Cardiac septum (tissue), 1 donor: Measurements from ENCODE around the gene PATL1. TPM values are rescaled to one million over a fixed set of nuclear protein-coding genes. Genes with fewer than 3 reads are reported as not detected.
"Not testable (repeated sequence)": the region's sequence is repeated elsewhere in the genome, so short reads cannot be mapped to it uniquely, and the experiment has no call there.

ENCODE experiments used
- DNase-seq: peaks from one replicate; pipeline ENCODE4 v3.0.0-alpha.2; 2020; ENCODE audit warnings: low spot score
- intact Hi-C: fragments of 100-400 bp; cut with DNase I; formaldehyde crosslinking; loops from one replicate; pipeline ENCODE4 v1.14.0; 2022
- long read RNA-seq: library from polyadenylated mRNA; unstranded; transcript quantifications from one replicate; pipeline ENCODE4 v2.0.0, GENCODE V29; 2021
- total RNA-seq: library from RNA; stranded (reverse); fragmentation: NEBNext Ultra II Directional; extraction: Animal tissue kit (Norgen Biotek cat#: 25700); gene quantifications from one replicate; pipeline ENCODE4 v1.2.1, GENCODE V29; 2021
- donor health status: DM: no; HTN: no; CAD: no.

The PATL1 gene
- total RNA-seq, result 23.4 TPM
- long read RNA-seq, full-length matches to known transcripts, result 6 of 14 reads
- long read RNA-seq, partial matches to known transcripts, result 6 of 14 reads
- long read RNA-seq, other reads (novel, unspliced or antisense), result 2 of 14 reads

GRCh38 chr11:59668950-59669610 lies at the start of gene PATL1:
Gene PATL1, minus strand, starts transcription at chr11:59669037. Its CDS starts 142 bp downstream, at chr11:59668895.
- peak; percentile 100 for DNase-seq
- intact Hi-C loops, result loop anchor here (1.0 to 10.0 kb wide), 4 partner anchors 52 to 136 kb away; partner anchors contain the start of gene OSBP

- DNase-seq, result no peak
- intact Hi-C loops, result no loop called here
Measured at GRCh38 chr11:59716051-59716450, 47.2 kb upstream of the PATL1 start.

- intact Hi-C loops, result no loop called here
- DNase-seq, result no peak
Measured at GRCh38 chr11:59713745-59714144, 44.9 kb upstream of the PATL1 start, which contains the start of gene OR10V1. Gene OR10V1, minus strand, starts transcription at chr11:59713845. Its CDS starts 0 bp downstream, at chr11:59713845.

GRCh38 chr11:59710136-59710847 lies 41.5 kb upstream of the PATL1 start:
- no peak for DNase-seq
- intact Hi-C loops, result no loop called here

- intact Hi-C loops, result no loop called here
- no peak for DNase-seq
Measured at GRCh38 chr11:59708537-59708936, 39.7 kb upstream of the PATL1 start.

GRCh38 chr11:59707371-59707770 lies 38.5 kb upstream of the PATL1 start:
- DNase-seq, result no peak
- intact Hi-C loops, result no loop called here

- intact Hi-C loops, result no loop called here
- DNase-seq, result no peak
Measured at GRCh38 chr11:59706518-59707285, 37.9 kb upstream of the PATL1 start.

GRCh38 chr11:59705294-59705693 lies 36.5 kb upstream of the PATL1 start:
- DNase-seq, result no peak
- intact Hi-C loops, result no loop called here

GRCh38 chr11:59703515-59703914 lies 34.7 kb upstream of the PATL1 start:
- intact Hi-C loops, DNase-seq: not testable (repeated sequence)

GRCh38 chr11:59700157-59700556 lies 31.3 kb upstream of the PATL1 start:
- DNase-seq, intact Hi-C loops: not testable (repeated sequence)

- intact Hi-C loops, result no loop called here
Measured at GRCh38 chr11:59698506-59698905, 29.7 kb upstream of the PATL1 start.

GRCh38 chr11:59692915-59693314 lies 24.1 kb upstream of the PATL1 start:
- DNase-seq, result no peak
- intact Hi-C loops, result no loop called here

More at GRCh38 chr11:59698506-59698905, 29.7 kb upstream of the PATL1 start:
- DNase-seq, result no peak

GRCh38 chr11:59691156-59691555 lies 22.3 kb upstream of the PATL1 start:
- intact Hi-C loops, result no loop called here
- DNase-seq, result no peak

GRCh38 chr11:59689015-59689414 lies 20.2 kb upstream of the PATL1 start:
- intact Hi-C loops, result no loop called here
- DNase-seq, result no peak

- DNase-seq, intact Hi-C loops: not testable (repeated sequence)
Measured at GRCh38 chr11:59681260-59681725, 12.5 kb upstream of the PATL1 start.

- intact Hi-C loops, result loop anchor here (1.0 kb wide), 1 partner anchor 143 kb away; no protein-coding TSS in a partner anchor
- no peak for DNase-seq
Measured at GRCh38 chr11:59680287-59681154, 11.7 kb upstream of the PATL1 start.

- intact Hi-C loops, result no loop called here
- DNase-seq, result no peak
Measured at GRCh38 chr11:59679347-59679746, 10.5 kb upstream of the PATL1 start.

GRCh38 chr11:59678813-59679165 lies 10.0 kb upstream of the PATL1 start:
- intact Hi-C loops, result no loop called here
- no peak for DNase-seq
